Glomerular endothelial cell (primary cell): Measurements from ENCODE around the gene PLPPR5. TPM values are rescaled to one million over a fixed set of nuclear protein-coding genes. Genes with fewer than 3 reads are reported as not detected.

ENCODE experiments used
- DNase-seq: peaks from one replicate; pipeline ENCODE4 v3.0.0-alpha.2; 2011; ENCODE audit warnings: low read depth, low spot score; ENCODE audit errors: extremely low read depth
- total RNA-seq: library from RNA; depleted of rRNA; stranded (reverse); fragments of >200 nt; gene quantifications from 2 replicates; pipeline ENCODE4 v1.2.3, GENCODE V29; 2015

PLPPR5 gene
- total RNA-seq, 1 donor from 2014 or later, result 0.06 TPM

DNA sequence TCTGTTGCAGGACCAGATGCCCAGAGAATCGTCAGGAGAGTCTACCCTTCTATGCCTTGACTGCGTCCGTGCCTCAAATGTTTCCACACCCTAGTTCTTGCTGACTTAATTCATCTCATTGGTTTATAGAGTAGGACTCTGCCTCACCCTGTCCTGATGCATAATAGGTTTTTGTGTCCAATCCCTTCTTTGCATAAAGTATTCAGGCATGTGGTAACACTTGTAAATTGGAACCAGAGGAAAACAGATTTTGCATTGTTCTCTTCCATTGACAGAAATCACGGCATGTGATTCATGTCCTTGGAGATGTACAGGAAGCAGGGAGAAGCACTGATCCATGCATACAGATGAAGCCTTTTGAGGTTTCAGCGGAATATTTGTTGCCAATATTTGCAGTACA is 29.5 kb downstream of the PLPPR5 start:
- DNase-seq, result no peak

DNA sequence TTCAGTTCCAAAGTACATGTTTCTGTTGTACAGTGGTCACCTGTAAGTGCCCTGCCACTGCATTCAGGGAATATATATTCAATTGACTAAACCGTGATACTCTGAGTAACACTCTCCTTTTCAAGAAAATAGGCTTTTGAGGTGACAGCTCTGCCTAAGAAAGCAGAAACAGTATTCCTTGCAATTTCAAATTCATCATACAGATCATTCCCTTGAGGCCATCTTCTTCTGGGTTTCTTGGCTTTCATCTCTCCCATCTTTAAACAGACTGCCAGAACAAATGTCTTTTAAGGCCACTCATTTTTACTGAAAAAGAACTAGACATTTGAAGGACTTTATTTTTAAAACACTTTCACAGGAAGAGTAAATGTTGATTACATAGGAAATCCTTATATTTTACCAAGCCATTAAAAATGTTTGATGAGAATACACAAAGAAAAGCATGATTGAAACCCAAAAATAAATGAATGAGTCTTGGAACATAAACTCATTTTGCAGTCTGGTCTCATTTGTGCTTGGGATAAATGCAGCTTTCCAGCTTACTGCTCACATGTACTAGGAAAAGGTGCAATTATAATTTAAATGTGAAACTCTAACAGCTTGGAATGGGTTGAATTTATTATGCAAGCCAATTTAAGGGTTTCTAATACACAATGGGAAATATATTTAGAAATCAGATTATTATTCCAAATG is 34.7 kb downstream of the PLPPR5 start:
- DNase-seq, result no peak

DNA sequence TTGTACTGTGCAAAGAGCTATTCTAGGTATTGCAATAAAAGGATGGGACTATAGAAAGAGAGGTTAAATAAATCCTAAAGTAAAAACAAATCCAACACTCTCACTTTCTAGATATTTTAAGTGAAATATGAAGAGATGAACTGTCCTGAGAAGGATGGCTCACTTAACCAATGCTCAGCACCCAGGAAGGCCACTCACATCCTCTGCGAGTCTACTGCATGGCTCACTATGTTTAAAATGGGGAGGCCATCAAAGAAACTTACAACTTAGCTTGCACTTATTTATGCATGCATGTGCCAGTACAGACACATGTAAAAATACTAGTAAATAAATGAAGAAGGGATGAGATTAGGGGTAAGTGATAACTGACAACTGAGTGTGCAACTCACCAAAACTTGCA is 37.5 kb downstream of the PLPPR5 start:
- no peak for DNase-seq

DNA sequence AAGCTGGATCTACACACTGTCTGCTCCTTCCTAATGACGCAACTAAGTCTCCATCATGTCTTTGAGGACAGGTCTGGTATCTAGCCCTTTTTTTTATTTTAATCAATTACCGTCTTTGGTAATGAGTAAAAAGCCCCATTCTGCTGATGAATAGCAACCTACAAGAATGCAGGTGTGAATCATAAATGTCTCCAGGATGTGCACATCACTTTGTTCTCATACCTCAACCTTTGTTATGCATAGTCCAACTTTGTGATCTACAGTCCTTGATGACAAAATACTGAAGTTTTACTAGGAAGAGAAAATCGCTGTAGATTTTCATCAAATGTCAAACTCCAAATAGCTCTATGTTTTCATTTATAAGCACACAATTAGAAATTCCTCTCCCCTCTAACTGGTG is 39.3 kb downstream of the PLPPR5 start:
- no peak for DNase-seq

DNA sequence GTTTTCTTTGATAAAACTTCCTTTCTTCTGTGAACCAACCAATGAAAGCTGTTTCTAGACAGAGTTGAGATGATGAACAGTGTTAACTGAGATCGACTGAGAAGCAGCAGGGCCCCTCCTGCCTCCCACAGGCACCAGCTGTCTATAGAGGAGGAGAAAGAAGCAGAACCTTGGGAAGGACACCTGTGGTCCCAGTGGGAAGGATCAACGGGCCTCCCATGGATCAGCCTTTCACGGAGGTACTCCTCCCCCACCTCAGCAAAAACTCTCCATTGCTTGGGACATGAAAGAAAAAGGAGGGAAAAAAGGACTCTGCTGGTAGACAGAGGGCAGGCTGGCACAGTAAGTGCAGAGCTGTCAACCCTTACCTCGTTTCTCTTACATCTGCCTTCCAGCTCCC is 40.5 kb downstream of the PLPPR5 start:
- DNase-seq, result no peak

DNA sequence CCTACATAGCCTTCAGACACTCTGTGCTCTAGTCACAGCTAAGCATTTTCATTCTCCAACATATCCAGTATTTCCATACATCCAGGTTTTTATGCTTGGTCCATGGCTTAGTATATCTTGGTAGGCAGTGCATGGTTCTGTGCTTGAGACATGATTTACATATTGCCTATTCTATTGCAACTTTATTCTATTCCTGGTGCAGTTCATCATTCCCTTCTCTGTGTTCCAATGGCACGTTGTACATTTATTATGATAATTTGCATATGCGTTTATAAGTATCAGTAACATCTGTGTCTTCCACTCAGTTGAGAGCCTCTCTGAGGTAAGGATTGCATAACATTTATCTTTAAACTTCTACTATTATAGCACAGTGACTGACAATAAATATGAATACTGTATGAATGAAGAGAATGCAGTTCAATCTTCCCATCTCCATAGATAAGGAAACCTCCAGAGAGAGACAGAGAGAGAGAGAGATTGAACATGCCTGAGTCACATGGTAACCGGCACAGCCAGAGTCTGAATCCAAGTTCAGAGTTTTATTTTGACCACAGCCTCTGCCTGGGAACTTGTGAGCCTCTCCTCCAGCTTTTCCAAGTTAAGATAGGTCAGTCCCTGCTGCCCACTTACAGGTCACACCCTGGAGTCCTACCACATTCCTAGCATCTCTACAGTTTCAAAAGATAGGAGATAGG is 41.5 kb downstream of the PLPPR5 start:
- no peak for DNase-seq

DNA sequence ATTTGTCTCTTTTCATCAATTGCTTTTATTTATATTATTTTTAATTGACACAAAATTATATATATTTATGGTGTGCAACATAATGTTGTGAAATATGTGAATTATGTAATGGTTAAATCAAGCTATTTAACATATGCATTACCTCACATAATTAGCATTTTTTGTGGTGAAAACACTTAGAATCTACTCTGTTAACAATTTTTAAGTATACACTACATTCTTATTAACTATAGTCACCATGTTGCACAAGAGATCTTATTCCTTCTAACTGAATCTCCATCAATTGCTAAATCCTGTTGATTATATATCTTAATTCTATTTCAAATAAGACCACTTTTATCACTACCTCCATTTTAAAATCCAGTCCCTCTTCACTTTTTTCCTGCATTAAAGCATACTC is 42.5 kb downstream of the PLPPR5 start:
- no peak for DNase-seq

DNA sequence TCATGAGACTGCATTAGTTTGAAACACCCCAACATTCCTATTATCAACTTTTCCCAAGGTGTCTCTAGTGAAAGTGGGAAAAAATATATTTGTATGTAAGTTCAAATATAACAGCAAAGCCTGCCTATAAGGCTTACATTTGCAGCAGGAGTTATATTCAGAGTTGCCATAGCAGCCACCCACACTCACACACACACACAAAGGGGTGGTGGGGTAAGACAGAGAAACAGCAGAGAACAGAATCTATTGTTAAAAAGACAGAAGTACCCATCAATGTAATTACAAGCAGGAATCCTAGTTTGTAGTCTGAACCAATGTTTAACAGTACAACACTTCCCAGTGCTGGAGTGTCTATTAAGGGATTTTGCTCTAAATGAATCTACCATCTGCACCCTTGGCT is 55.0 kb downstream of the PLPPR5 start:
- no peak for DNase-seq

DNA sequence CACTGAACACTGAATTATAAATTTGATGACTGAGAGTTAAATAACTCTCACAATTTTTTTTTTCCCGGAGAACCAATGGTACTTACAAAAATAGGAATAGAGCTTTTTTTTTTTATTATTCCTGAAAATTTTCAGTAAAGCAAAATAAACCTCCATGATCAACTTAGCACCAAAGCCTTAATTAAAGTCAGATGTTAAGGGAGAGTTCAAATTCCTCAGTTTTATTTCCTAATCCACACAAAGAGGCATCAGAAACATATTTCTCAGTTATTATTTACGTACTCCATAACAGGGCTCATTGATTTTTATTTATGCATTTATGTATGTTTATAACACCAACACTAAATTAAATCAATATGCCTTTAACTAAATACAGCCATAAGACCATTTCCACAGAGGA is 55.5 kb downstream of the PLPPR5 start:
- DNase-seq, result no peak

DNA sequence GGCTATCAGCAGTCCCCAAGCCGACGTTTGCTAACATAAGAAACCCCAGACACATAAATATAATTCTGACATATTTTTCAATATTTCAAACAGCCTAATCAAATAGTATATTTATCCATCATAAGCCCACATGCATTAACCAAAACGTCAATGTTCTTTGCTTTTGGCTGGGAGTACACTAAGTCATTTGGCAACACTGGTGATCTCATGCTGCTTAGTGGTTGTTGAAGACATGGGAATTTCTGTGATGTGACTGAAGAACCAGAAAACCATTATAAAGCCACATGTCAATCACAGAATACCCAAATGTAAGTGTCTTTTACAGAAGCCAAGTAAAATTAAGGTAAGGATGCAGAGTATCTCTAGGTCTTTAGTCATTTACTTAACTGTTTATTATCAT is 57.6 kb downstream of the PLPPR5 start:
- DNase-seq, result no peak

DNA sequence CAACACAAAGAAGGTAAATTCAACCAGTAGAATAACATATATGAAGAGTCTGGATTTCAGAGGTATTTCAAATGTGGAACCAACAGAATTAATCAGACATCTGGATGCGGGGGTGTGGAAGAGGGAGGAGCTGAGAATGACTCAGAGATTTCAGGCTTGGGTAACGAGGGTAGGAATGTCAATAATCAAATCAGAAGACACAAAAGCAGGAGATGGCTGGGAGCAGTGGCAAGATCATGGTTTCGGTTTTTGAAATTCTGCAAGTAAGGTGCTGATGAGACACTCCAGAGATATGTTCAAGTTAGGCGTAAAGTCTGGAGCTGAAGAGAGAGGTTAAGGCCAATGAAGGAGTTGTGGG is 64.0 kb downstream of the PLPPR5 start:
- DNase-seq, result no peak

DNA sequence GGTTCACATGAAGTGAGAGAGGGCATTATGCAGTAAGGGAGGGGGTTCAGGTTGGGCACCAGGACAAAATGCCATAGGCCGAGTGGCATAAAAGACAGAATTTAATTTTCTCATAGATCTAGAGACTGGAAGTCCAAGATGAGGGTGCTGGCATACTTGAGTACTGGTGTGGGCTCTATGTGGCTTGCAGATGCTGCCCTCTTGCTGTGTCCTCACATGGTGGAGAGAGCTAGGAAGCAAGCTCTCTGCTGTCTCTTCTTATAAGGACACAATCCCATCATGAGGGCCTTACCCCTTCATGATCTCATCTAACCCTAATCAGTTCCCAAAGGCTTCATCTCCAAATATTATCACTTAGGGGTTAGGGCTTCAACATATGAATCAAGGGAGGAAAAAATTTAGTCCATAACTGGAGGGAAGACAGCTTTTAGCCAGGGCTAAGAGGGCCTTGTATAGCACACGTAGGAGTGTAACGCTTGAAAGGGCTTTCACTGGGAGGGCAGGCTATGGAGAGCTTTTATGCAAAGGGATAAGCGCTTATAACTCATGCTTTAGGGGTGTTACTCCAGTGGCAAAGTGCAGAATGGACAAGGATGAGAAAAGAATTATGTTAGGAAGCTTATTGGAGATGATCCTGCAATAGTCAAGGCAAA is 64.5 kb downstream of the PLPPR5 start:
- DNase-seq, result no peak

DNA sequence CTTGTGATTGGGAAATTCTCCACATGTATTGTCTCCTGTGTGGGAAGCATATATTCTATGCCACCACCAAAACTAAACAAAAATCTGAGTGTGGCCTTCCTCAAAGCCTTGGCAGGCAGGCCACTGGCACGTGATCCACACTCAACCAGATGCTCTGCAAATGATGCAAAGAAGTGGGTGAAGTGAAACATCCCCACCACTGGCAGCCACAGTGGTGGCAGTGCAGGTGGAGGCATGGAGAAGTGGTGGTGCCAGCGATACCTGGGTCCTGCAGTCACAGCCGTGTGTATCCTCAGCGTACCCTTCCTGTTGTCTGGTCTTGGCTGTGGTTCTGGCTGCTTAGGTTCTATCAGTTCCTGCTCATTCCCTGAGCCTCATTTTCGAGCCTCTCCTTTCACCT is 65.2 kb downstream of the PLPPR5 start:
- DNase-seq, result no peak

DNA sequence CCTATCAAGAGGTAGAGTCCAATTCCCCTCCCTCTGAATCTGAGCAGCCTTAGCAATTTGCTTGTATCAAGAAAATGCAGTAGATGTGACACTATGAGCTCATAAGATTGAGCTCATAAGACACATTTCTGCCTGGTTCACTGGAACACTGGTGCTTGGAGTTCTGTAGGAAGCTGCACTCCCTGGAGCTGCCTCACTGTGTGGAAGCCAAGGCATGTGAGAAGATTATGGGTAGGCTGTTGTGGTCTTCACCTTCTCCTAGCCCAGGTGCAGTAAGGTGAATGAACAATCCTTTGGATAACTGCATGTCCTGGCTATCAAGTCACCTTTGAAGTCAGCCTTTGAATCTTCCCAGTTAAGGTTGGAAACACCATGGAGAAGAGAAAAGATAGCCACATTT is 67.3 kb downstream of the PLPPR5 start:
- no peak for DNase-seq

DNA sequence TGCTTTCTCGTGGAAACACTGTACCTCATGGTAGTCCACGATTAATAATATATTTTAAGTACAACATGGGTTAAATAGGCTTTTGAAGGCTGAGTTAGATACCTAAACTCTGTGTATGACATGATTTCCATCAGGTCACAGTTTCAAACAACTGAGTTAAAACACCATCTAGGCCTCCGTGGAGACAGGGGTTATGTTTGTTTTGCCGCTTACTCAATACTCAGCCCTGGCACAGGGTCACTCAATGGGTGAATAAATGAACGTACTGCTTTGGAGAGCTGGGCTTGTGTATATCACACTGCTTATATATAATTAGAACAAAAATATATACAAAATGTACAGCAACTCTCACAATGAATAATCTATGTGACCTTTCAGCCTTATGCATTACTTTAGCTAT is 72.5 kb downstream of the PLPPR5 start:
- no peak for DNase-seq

DNA sequence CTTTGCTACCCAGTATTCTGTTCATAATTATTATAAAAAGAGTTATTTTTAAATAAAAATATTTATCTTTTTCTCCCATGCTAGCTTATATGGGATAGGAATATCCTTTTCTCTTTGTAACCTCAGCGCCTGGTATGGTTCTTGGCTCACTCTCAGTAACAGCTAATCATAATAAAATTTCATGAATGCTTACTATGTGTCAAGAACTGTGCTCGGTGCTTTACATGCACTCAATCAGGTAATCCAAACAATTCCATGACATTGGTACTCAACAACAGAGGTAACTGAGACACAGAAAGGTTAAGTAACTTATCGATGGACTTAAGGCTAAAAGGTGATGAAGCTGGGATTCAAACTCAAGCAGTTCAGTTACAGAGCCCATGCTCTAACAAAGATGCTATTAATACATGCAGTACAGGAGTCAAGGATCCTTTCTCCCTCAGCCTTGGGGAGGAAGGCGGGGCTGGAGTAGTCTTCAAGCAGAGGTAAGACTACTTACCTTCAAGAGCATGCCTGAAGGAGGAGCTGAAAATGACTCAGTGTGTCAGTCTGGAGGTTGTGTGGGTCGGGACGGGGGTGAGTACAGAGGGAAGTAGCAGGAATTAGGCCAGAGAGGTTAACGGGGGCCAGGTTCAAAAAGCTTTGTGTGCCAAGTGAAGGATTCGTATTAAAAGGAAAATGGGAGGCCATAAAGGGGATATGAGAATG is 73.4 kb downstream of the PLPPR5 start:
- no peak for DNase-seq

DNA sequence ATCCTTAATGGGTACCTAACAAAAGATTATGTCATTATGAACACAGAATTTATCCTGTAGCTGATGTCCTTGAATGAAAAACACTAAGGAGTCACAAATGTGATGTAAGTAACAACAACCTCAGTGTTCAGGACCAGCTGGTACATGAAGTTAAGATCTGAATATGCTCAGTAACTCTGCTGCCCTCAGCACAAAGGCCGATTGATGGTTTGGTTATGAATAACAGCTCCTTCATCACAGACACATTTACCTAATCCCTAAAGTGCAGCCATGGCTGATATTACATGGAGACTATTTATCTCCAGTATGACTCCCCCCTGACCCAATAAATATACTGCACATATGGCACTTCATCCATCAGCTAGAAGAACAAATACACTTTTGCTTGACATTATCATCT is 75.2 kb downstream of the PLPPR5 start:
- no peak for DNase-seq

DNA sequence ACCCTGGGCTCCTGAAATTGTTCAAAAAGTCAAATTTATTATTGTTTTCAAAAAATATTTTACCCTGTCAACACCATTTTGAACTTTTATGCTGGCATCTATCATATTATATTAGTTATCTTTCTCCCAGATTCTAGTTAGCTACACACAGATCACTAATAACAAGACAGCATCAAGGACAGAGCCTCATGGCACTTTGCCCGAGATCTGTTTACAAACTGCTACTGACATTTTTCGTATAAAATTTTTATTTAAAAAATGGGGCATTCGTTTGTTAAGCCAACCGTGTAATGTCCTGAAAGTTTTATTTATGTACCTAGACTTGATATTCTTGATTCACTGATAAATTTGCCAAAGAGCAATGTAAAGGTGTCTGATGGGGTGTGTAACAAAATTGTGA is 78.1 kb downstream of the PLPPR5 start:
- no peak for DNase-seq

DNA sequence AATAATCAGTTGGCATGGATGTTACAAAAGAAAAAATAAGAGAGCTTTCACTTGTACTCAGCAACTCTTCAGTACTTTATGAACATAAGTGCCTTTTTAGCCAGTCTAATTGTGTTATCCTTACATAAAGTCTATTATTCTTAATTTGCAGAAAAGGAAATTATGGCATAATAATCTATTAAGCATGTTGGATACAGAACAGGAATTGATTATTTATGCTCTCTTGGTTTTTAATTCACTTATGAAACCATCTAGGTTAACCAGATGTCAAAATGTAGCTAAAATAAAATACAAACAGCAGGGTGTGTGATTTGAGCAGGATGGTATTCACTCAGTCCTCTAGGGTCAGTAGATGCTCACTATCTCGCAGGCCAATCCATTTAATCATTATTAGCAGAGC is 79.7 kb downstream of the PLPPR5 start:
- DNase-seq, result no peak

DNA sequence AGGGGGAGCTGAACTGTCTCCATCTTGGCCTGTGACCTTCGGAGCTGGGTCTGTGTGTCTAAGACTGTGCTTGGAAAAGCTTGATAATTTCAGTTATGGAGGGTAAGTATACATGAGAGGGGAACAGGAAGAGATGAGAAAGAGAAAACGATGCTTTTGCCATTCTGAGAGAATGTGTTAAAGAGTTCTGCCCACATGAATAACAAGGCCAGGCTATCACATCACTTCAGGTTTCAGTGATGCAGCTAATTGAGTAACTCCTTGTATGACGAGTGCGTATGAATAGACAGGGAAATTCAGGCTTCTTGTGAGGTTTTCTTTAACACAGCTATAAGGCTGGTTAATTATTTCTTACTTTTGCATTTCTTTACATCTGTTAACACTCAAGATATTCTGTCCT is 81.0 kb downstream of the PLPPR5 start:
- DNase-seq, result no peak

DNA sequence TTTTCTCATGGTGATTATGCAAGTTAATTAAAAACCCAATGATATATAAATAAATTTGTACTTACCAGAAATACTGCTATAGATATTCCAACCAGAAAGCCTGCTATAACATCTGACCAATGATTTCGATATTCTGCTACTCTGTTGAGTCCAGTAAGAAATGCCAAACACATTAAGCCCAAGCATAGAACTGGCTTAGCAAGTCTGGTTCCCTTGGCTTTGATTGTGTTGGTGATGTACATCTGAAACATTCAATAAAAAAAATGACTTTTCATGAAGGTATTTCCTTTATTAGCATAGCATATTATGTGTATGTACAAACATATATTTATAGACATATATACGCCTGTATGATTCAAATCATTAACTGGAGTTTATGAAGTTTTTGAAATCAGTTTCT is 82.8 kb downstream of the PLPPR5 start:
- no peak for DNase-seq
